ENCODE data around the gene SMAD3. TPM values are rescaled to one million over a fixed set of nuclear protein-coding genes. Genes with fewer than 3 reads are reported as not detected.

The SMAD3 gene
- total and polyA plus RNA-seq, 10 of the 15 experiments (the other 5 are each of a cell fraction or from before 2014, with no cell fraction given): 5.6 to 43.2 (median 16.0) TPM

- DNase-seq (ENCODE audit: low read depth, low spot score) (no peak), ATAC-seq (no peak), FAIRE-seq (no peak)
- intact Hi-C loops (cut with micrococcal nuclease; ENCODE audit: unreplicated experiment): loop anchor here (1.0 kb wide), 1 partner anchor 12 kb away; no protein-coding TSS in a partner anchor
- H3K4me1 ChIP-seq (ENCODE audit: control insufficient read depth, insufficient read depth, low read length): peaks cover 78% of the 10 kb centered on the region
- H3K27me3 ChIP-seq (replicated peaks in 1 of 2; ENCODE audit: control insufficient read depth in 2 of 2, insufficient read depth in 2 of 2, low read length in 1 of 2): no peaks in the 10 kb centered on the region
- ChIA-PET RAD21 (ENCODE audit: unreplicated experiment) (interaction anchor here (0.6 to 10.3 kb wide), 12 partner anchors 9 to 214 kb away, joined by 3 to 77 read pairs (median 5); no protein-coding TSS in a partner anchor), CTCF (interaction anchor here (0.5 to 1.8 kb wide), 6 partner anchors 10 to 626 kb away, joined by 3 to 5 read pairs (median 4); no protein-coding TSS in a partner anchor), SMC1A (ENCODE audit: uncharacterized antibody, unreplicated experiment) (interaction anchor here (1.2 to 4.6 kb wide), 9 partner anchors 11 to 44 kb away, joined by 3 to 61 read pairs (median 4); no protein-coding TSS in a partner anchor), POLR2A (interaction anchor here (1.2 to 2.6 kb wide), 5 partner anchors 9 to 21 kb away, joined by 3 to 19 read pairs (median 5); no protein-coding TSS in a partner anchor)
- in situ Hi-C loops (cut with MboI): loop anchor here (25.0 kb wide), 1 partner anchor 1303 kb away; the partner anchor contains the start of gene DENND4A
- H4K20me1 ChIP-seq (ENCODE audit: control insufficient read depth, insufficient read depth): no peaks in the 10 kb centered on the region
- 62% methylated on average over 7 of the region's 7 CpGs for WGBS (ENCODE audit: insufficient coverage, insufficient replicate concordance, low lambda C conversion rate, missing lambda C conversion rate)
- peak overlapping the region; percentile 84 for H3K4me2 ChIP-seq (ENCODE audit: control insufficient read depth, insufficient read depth)
- no peaks in the 10 kb centered on the region for H3K9me3 ChIP-seq (replicated peaks; ENCODE audit: control insufficient read depth, insufficient read depth, low read length)
- H2AFZ ChIP-seq (ENCODE audit: control insufficient read depth, low read depth, low read length): no peak overlapping the region
- peak overlapping the region; percentile 33; the same call in 1 of the 2 replicates for H3K4me3 ChIP-seq
- H3K36me3 ChIP-seq (ENCODE audit: control insufficient read depth in 2 of 2, insufficient read depth in 2 of 2, low read length in 1 of 2): peaks cover 4 to 27% of the 10 kb centered on the region in 2 experiments; a peak in 3 of 4 replicates
- TSS peak; percentile 89 for BruUV-seq (replicated peaks)
- TF ChIP-seq ZNF274 (IDR thresholded peaks at IDR 0.05; ENCODE audit: insufficient read depth, insufficient read length) (no peak), GATAD2B (conservative IDR thresholded peaks at IDR 0.05; ENCODE audit: low read depth) (no peak), SMAD5 (IDR thresholded peaks at IDR 0.05; ENCODE audit: low read depth) (0 out of 2 replicates have a peak, but pooled peaks have one; percentile 14), POLR2AphosphoS5 (IDR thresholded peaks at IDR 0.05; ENCODE audit: low read length) (no peak), BMI1 (IDR thresholded peaks at IDR 0.05; ENCODE audit: borderline replicate concordance) (no peak)
- peaks cover 85% of the 10 kb centered on the region for H3K79me2 ChIP-seq (ENCODE audit: control insufficient read depth, insufficient read depth, low read length)
- H3K9ac ChIP-seq (ENCODE audit: control insufficient read depth, insufficient read depth, low read length): peak overlapping the region; percentile 39; the same call in 1 of the 2 replicates
- H3K27ac ChIP-seq (ENCODE audit: control insufficient read depth, insufficient read depth): peak overlapping the region; percentile 57
Measured at GRCh38 chr15:67090297-67091070, 25.1 kb downstream of the SMAD3 start.
